GM18498 (cell line): ENCODE data around the gene TMEM130.
"Not testable (repeated sequence)": the region's sequence is repeated elsewhere in the genome, so short reads cannot be mapped to it uniquely, and the experiment has no call there.

Source experiments
- ATAC-seq: cut with Tn5 transposase; IDR thresholded peaks from one replicate; pipeline ENCODE4 v1.9.1; 2021; ENCODE audit warnings: mild to moderate bottlenecking, moderate library complexity; ENCODE audit not compliant: unreplicated experiment

TMEM130 gene

GRCh38 chr7:98842552-98842951, 27.3 kb downstream of the TMEM130 start:
- ATAC-seq = not testable (repeated sequence)

- no peak for ATAC-seq
Observed at GRCh38 chr7:98841179-98841997, 28.4 kb downstream of the TMEM130 start.

GRCh38 chr7:98840722-98841121, 29.1 kb downstream of the TMEM130 start:
- ATAC-seq = no peak

GRCh38 chr7:98840096-98840495, 29.7 kb downstream of the TMEM130 start:
- ATAC-seq = no peak

- ATAC-seq = no peak
Observed at GRCh38 chr7:98837630-98837972, 32.2 kb downstream of the TMEM130 start.

GRCh38 chr7:98836811-98837629, 32.8 kb downstream of the TMEM130 start:
- no peak for ATAC-seq

- no peak for ATAC-seq
Observed at GRCh38 chr7:98834949-98835348, 34.9 kb downstream of the TMEM130 start.

- ATAC-seq = no peak
Observed at GRCh38 chr7:98833022-98833421, 36.8 kb downstream of the TMEM130 start.

GRCh38 chr7:98831641-98832221, 38.1 kb downstream of the TMEM130 start:
- ATAC-seq = no peak

GRCh38 chr7:98830972-98831548, 38.8 kb downstream of the TMEM130 start:
- ATAC-seq = no peak

GRCh38 chr7:98828368-98828767, 41.4 kb downstream of the TMEM130 start:
- no peak for ATAC-seq

- no peak for ATAC-seq
Observed at GRCh38 chr7:98827258-98827657, 42.6 kb downstream of the TMEM130 start.

- ATAC-seq = no peak
Observed at GRCh38 chr7:98826811-98827231, 43.0 kb downstream of the TMEM130 start.

GRCh38 chr7:98826387-98826786, 43.4 kb downstream of the TMEM130 start:
- no peak for ATAC-seq

- no peak for ATAC-seq
Observed at GRCh38 chr7:98823226-98823625, 46.6 kb downstream of the TMEM130 start.

GRCh38 chr7:98821348-98821747, 48.5 kb downstream of the TMEM130 start:
- ATAC-seq = no peak

GRCh38 chr7:98816967-98817710, 52.7 kb downstream of the TMEM130 start:
- no peak for ATAC-seq

- ATAC-seq = no peak
Observed at GRCh38 chr7:98816241-98816640, 53.6 kb downstream of the TMEM130 start.

- ATAC-seq = no peak
Observed at GRCh38 chr7:98815313-98815712, 54.5 kb downstream of the TMEM130 start.

- ATAC-seq = no peak
Observed at GRCh38 chr7:98811299-98811698, 58.5 kb downstream of the TMEM130 start.
